Measurements from ENCODE around the gene ADGRL3.

ADGRL3 gene

DNA sequence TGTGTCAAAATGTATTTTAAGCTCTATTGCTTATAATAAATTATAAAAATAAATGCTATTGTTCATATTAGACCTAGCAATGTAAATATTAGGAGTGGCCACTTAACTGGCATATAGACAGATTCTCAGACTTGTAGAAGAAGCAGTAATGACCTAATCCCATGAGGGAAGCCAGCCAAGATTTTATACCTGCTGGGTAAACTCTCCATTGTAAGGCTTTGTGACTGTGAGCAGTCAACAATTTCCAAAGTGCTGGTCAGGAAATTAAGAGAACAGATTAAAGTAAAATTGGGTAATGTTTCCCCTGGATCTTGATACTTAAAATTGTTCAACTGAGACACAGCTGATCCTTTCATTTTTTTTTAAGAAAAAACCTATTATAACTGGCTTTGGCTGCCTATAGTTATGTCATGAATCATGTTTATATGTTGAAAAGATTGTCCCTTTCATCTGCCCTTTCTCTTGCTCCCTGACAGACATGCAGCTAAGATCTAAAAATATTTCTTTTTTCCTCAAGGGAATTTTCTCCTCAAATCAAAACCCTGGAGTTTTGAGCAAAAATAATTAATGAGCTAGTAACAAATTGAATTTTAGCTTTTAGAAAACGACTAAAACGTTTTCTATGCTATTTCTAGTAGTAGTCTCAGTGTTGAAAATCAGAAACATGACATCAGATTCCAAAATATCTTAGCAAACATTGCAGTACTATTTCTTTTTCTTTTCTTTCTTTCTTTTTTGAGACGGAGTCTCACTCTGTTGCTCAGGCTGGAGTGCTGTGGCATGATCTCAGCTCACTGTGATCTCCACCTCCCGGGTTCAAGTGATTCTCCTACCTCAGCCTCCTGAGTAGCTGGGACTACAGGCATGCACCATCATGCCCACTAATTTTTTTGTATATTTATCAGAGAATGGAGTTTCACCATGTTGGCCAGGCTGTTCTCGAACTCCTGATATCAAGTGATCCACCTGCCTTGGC is 77.9 kb downstream of the ADGRL3 start:
- no peak for DNase-seq (ENCODE audit: low read depth, low spot score)

DNA sequence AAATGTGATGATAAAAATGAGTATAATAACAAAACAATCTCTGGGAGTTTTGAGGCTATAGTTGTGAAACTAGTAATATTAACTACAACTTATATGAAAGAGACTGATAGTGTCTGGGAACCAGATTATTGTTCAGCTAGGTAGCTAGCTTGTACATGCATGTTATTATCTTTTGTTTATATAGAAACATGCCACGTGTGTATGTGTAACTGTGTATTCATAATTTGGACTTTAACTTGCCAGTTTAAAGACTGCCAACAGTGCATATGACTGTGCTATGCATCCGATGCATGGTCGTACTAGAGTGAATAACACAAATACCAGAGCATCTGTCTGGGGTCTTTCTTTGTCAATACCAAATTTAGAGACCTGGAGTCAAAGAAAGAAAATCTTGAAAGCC is 92.2 kb downstream of the ADGRL3 start:
- DNase-seq (ENCODE audit: low read depth, low spot score), result no peak

GRCh38 chr4:61293707-61294400 is 93.7 kb downstream of the ADGRL3 start:
- no peak for DNase-seq (ENCODE audit: low read depth, low spot score)

DNA sequence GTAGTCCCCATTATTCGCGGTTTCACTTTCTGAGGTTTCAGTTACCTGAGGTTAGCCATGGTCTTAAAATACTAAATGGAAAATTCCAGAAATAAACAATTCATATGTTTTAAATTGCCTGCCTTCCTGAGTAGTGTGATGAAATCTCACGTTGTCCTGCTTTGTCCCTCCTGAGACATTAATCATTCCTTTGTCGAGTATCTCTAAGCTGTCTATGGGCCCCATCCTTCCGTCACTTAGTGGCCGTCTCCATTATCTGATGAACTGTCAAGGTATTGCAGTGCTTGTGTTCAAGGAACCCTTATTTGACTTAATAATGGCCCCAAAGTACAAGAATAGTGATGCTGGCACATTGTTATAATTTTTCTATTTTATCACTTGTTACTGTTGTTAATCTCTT is 94.8 kb downstream of the ADGRL3 start:
- DNase-seq (ENCODE audit: low read depth, low spot score), result no peak

- DNase-seq (ENCODE audit: low read depth, low spot score), result no peak
Measured at GRCh38 chr4:61296144-61296543, 96.0 kb downstream of the ADGRL3 start.

DNA sequence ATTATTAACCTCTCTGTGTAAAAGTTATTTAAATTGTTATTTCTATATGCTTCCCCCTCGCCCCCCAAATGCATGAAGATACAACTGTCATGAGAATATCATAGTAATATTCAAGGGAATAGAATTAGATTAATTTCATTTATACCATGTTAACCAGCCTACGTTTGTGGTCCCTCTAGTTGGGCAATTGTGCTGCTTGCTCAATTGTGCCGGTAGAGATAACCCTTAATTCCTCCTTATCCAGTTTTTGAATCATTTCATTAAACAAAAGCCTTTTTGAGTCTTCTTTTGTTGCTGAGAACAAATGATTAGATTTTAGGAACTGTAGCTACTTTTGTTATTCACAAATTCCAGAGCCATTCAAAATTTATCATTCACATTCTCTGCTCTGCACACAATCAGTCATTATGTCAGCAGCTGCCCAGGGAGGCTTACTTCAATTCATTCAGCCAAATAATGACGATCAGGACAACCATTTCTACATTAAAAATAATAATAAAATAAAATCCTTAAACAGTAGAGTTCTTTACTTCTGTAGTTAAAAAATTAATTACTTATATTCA is 98.1 kb downstream of the ADGRL3 start:
- no peak for DNase-seq (ENCODE audit: low read depth, low spot score)

GRCh38 chr4:61299316-61299715 is 99.2 kb downstream of the ADGRL3 start:
- no peak for DNase-seq (ENCODE audit: low read depth, low spot score)

DNA sequence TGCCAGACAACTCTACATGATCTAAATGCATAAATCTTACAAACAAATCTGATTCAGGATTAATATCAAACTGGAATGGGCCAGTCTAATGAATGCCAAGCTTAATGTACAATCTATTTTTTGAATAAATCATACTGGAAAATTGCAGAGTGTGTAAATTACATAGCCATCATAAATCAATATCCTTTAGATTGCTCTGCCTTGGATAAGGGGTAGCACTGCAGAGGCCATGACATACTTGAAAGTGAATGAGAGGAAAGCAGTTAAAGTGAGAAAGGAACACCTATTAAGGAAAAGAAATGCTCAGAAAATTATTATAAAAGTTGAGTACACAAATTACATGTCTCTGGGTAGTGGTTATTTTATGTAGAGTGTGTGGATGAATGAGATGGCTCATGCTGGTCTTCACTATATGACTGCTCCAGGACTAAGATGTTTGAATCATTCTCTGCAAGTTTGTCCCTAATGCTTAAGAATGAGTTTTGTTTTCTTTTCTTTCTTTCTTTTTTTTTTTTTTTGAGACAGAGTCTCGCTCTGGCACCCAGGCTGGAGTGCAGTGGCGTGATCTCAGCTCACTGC is 100.2 kb downstream of the ADGRL3 start:
- no peak for DNase-seq (ENCODE audit: low read depth, low spot score)

DNA sequence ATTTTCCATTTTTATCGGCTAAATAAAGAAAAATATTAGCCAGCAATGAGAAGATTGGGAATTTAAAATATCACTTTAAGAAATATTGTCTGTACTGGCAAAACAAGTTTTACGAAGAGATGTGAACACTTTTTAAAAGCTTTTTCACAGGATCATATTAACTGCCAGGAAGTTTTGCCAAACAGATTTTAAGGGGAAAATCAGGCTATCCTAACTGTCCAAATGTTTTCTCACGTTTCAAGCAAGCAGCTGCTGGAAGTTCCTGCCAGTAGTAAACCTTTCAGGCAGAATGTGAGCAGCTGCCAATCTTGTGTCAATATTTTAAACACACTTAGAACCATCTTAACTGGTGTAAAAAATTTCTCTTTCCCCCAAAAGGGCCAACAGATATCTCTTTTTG is 101.1 kb downstream of the ADGRL3 start:
- DNase-seq (ENCODE audit: low read depth, low spot score), result no peak

- no peak for DNase-seq (ENCODE audit: low read depth, low spot score)
Measured at GRCh38 chr4:61308033-61308432, 107.9 kb downstream of the ADGRL3 start.

GRCh38 chr4:61309616-61310015 is 109.5 kb downstream of the ADGRL3 start:
- DNase-seq (ENCODE audit: low read depth, low spot score), result no peak

DNA sequence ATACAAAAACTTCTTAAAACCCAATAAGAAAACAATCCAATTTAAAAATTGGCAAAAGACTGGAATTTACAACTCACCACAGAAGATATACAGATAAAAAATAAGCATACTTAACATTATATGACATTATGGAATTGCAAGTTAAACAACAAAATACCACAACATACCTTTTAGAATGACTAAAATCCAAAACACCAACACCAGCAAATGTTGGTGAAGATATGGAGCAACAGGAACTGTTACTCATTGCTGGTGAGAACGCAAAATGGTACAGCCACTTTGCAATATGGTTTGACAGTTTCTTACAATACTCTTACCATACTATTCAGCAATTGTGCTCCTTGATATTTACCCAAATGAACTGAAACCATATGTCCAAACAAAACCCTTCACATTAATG is 112.4 kb downstream of the ADGRL3 start:
- DNase-seq (ENCODE audit: low read depth, low spot score), result no peak

DNA sequence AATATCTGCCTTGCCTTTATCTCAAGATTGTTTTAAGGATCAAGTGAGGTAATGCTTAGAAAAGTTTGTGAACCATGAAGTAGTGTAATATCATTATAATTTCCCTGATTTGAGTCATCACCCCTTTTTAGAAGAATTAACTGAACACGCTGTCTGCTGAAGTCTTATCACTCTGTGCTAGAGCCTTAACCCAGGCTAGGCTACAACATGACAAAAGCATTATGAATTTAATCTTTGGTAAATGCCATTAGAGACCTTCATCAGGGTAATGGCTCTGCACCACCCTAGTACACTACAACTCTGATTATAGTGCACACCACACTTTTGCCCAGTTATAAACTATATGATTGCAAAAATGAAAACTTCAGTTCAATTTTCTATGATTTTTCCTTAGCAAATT is 118.3 kb downstream of the ADGRL3 start:
- DNase-seq (ENCODE audit: low read depth, low spot score), result no peak

DNA sequence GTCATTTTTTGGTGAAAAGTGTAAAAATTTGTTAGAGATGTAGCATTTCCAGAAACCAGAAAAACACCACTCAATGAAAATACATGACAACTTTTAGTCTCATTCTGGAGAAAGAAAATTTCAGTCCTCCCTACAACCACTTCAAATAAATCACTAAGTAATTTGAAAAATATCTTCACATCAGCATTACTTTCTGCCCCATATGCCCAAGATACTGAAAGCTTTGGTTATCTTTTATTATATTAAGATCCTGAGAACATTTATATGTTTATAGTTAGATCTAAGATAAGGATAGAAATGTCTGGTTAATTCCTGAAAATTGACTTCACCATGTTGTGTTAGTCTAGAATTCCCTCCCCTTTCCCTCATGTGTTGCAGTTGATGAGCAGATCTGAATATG is 119.0 kb downstream of the ADGRL3 start:
- no peak for DNase-seq (ENCODE audit: low read depth, low spot score)

DNA sequence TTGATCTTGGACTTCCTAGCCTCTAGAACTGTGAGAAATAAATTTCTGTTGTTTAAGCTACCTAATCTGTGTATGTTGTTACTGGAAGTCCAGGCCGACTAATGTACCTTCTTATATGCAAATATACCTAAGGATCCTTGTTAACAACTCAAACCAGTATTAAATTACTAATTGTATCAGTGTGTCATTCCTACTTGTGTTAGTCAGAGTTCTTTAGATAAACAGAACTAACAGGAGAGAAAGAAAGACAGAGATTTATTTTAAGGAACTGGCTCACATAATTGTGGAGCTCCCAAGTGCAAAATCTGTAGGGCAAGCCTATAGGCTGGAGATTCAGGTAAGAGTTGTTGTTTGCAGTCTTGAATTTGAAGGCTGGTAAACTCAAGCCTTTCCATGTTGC is 120.0 kb downstream of the ADGRL3 start:
- DNase-seq (ENCODE audit: low read depth, low spot score), result no peak

GRCh38 chr4:61320631-61321030 is 120.5 kb downstream of the ADGRL3 start:
- DNase-seq (ENCODE audit: low read depth, low spot score), result no peak

- DNase-seq (ENCODE audit: low read depth, low spot score), result no peak
Measured at GRCh38 chr4:61332693-61333092, 132.6 kb downstream of the ADGRL3 start.

DNA sequence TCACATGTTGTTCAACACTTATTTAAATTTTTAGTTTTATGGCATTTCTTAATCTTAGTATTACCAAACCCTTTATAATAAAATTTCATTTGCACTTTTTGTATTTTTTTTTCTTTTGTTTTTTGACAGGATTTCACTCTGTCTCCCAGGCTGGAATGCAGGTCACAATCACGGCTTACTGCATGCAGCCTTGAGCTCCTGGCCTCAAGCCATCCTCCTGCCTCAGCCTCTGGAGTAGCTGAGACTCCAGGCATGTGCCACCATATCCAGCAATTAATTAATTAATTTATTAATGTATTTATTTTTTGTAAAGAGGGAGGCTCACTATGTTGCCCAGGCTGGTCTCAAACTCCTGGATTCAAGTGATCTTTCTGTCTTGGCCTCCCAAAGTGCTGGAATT is 133.4 kb downstream of the ADGRL3 start:
- no peak for DNase-seq (ENCODE audit: low read depth, low spot score)

GRCh38 chr4:61335241-61335763 is 135.2 kb downstream of the ADGRL3 start:
- no peak for DNase-seq (ENCODE audit: low read depth, low spot score)

DNA sequence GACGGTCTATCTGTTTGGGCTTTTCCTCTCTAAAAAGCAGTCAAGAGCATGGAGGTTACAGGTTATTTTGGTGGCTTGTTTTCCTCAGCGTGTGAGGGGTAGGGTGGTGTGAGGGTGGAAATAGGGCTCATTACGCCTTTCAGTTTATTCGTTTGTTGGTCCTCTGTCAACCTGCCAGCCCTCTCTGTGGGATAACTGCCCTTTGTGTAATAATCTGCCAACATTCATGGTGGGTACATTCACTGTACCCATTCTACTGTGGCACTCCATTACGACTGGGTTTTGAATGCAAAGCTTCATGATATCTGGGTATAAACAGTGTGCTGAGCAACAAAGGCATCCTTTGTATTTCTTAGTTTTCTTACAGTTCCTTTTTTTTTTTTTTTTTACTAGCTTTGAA is 136.4 kb downstream of the ADGRL3 start:
- no peak for DNase-seq (ENCODE audit: low read depth, low spot score)

DNA sequence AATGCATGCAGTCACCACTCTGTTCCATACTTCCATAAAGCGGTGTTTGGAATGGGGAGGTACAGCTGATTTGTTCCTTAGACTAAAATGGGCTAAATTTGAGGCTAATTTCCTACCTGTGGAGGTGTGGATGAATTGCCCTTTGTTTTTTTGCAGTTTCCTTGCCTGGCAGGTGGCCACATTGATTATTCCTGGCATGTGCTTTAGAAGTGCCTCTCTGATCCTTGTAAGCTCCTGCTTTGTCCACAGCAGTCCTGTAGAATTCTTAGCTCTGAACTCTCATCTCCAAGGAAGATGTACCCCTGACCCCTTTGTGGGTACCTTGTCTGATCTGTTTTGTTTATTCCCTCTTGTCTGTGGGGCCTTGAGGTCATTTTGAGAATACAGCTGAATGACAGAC is 136.8 kb downstream of the ADGRL3 start:
- DNase-seq (ENCODE audit: low read depth, low spot score), result no peak

DNA sequence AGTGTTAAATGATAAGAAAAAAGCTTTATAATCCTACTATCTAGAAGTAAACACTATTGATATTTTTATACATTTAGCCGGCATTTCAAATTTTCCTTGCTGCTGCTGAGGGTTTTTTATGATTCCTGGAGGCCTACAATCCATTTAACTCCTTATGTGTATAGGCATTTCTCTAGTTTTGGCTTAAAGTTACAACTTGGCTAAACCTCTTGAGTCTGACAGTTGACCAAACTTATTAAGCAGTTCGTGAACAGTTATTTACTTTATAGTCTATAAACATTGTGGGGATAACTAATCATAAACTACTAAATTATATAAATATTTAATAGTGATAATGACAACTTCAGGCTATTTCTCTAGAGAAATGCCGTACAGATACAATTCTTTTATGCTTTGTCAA is 141.9 kb downstream of the ADGRL3 start:
- DNase-seq (ENCODE audit: low read depth, low spot score), result no peak

Data from activated CD4-positive, CD25-positive, alpha-beta regulatory T cell treated with anti-CD3 and anti-CD28 coated beads, Interleukin-2, amount 50 U/mL, for 16 hours (primary cell).